CD4-positive, alpha-beta T cell treated with Interleukin-4 for 4 hours (primary cell): Measurements from ENCODE around the gene ARHGEF25.
"Not testable (repeated sequence)": the region's sequence is repeated elsewhere in the genome, so short reads cannot be mapped to it uniquely, and the experiment has no call there.

Source experiments
- DNase-seq: peaks from one replicate; pipeline ENCODE4 v3.0.0-alpha.2; 2020

Gene ARHGEF25

GRCh38 chr12:57638096-57638495, 26.9 kb downstream of the ARHGEF25 start:
- no peak for DNase-seq

- DNase-seq, result no peak
Observed at GRCh38 chr12:57640175-57641042, 29.2 kb downstream of the ARHGEF25 start.

DNA sequence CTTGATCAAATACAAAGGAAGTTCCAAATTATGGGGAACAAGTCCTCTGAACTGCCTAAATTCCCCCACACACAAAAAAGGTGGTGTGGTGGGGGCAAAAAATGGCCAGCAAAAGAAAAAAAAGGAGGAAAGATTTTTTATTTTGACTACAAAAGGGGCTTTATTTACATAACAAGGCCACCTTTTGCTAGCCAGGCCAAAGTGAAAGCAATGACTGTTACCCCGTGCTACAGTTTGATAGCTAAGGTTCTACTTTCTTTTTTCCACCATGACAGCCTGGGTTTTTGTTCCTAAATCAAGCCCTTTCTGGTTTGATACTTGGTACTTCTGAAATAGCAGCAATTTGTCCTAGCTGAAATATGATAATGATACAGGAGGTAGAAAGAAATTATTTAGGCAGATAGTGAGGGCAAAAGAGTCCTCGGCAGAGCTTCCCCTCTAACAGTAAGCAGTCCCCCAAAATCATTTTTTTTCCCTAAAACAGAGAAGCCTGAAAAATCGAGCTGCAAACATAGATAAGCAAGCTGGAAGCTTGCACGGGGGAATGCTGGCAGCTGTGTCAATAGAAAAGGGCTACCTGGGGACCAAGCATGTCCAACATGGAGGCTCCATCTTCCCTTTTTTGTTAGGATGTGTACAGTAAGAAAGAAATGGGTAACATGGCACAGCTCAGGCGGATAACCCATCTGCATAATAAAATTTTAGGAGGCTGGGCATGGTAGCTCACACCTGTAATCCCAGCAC, 30.6 kb downstream of the ARHGEF25 start:
- DNase-seq, result no peak

DNA sequence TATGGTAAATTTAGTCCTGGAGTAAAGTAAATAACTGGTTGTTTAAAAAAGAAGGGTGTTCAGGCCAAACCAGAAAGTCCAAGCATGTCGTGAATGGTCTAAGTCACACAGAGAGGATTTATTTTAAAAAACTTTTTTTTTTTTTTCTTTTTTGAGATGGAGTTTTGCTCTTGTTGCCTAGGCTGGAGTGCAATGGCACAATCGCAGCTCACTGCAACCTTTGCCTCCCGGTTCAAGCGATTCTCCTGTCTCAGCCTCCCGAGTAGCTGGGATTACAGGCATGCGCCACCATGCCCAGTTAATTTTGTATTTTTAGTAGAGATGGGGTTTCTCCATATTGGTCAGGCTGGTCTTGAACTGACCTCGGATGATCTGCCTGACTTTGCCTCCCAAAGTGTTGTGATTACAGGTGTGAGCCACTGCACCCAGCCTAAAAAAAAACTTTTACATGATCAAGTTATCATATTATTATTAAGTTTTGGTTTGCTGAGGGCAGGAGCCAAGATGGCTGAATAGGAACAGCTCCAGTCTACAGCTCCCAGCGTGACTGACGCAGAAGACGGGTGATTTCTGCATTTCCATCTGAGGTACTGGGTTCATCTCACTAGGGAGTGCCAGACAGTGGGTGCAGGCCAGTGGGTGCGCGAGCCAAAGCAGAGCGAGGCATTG, 34.9 kb downstream of the ARHGEF25 start:
- not testable (repeated sequence) for DNase-seq

GRCh38 chr12:57646659-57647049, 35.4 kb downstream of the ARHGEF25 start:
- DNase-seq, result not testable (repeated sequence)

DNA sequence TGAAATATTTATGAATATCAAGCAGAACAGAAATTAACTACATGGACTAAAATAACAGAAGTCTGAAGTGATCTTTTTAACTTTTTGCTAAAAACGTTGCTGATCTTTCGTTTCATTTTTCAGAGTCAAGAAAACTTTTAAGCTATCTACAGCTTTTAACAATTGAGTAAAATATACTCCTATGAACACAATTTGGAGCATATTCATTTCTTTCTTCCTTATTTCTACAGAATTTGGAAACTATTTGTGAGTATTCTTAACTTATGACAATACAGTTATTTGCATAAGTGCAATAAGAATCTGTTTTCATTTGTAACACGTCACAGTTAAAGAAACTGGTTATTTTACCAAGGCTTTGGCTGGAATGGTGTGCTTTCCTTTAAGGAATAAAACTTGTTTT, 42.8 kb downstream of the ARHGEF25 start:
- DNase-seq, result no peak

DNA sequence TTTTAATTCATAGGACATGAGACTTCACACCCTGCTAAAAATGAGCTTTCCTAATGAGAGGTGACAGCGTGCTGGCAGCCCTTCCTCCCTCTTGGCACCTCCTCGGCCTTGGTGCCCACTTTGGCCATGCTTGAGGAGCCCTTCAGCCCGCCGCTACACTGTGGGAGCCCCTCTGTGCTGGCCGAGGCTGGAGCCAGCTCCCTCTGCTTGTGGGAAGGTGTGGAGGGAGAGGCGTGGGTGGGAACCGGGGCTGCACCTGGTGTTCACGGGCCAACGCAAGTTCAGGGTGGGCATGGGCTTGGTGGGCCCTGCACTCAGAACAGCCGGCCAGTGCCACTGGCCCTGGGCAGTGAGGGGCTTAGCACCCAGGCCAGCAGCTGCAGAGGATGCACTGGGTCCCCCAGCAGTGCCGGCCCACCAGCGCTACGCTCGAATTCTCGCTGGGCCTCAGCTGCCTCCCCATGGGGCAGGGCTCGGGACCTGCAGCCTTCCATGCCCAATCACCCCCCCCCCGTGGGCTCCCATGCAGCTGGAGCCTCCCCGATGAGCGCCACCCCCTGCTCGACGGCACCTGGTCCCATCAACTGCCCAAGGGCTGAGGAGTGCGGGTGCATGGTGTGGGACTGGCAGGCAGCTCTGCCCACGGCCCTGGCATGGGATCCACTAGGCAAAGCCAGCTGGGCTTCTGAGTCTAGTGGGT, 44.5 kb downstream of the ARHGEF25 start:
- DNase-seq, result no peak

DNA sequence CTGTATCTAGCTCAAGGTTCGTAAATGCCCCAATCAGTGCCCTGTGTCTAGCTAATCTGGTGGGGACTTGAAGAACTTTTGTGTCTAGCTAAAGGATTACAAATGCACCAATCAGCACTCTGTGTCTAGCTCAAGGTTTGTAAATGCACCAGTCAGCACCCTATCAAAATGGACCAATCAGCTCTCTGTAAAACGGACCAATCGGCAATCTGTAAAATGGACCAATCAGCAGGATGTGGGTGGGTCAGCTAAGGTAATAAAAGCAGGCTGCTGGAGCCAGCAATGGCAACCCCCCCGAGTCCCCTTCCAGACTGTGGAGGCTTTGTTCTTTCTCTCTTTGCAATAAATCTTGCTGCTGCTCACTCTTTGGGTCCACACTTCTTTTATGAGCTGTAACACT, 45.2 kb downstream of the ARHGEF25 start:
- not testable (repeated sequence) for DNase-seq

DNA sequence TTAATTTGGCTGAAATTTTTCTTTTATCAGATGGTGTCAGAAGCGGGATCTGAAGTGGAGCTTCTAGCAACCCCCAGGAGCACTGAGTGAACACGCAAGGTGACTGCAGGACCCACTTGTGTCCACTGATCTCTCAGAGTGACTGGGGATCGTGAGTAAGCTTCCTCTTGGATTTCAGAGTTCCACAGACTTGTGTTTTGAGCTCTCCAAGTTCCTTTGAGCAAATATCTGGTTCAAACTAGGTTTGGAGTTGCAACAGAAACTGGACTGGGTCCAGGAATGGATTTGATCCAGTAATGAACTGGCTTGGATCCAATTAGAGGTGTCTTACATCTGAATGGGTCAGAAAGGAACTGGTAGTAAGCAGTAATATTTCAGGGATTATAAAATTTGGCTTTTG, 46.5 kb downstream of the ARHGEF25 start:
- DNase-seq, result no peak

GRCh38 chr12:57658890-57659289, 47.7 kb downstream of the ARHGEF25 start:
- no peak for DNase-seq

- DNase-seq, result no peak
Observed at GRCh38 chr12:57661376-57661775, 50.1 kb downstream of the ARHGEF25 start.

- DNase-seq, result not testable (repeated sequence)
Observed at GRCh38 chr12:57665066-57665820, 54.0 kb downstream of the ARHGEF25 start.
